PC-3 (cell line): ENCODE results near the gene MRPL9. TPM values are rescaled to one million over a fixed set of nuclear protein-coding genes. Genes with fewer than 3 reads are reported as not detected.
"Not testable (repeated sequence)": the region's sequence is repeated elsewhere in the genome, so short reads cannot be mapped to it uniquely, and the experiment has no call there.

Experiments
- ATAC-seq: fragments of 200-7000 bp; cut with Tn5 transposase; 2 replicates; pipeline ENCODE4 v1.9.1; 2020; ENCODE audit warnings: mild to moderate bottlenecking, moderate library complexity
- BruUV-seq: library from RNA; stranded (reverse); fragments of 400-500 nt; replicated peaks from 2 replicates; lab custom pipeline; 2021; lab: Mats Ljungman, UMichigan
- CTCF ChIA-PET: fragments of 300-600 bp; sonication (Branson Sonifier 250); formaldehyde crosslinking; loops from one replicate; lab custom pipeline; 2022; ENCODE audit warnings: antibody characterized with exemption; lab: Charles Lee
- POLR2A ChIA-PET: fragments of 300-600 bp; sonication (Branson Sonifier 250); formaldehyde crosslinking; loops from one replicate; lab custom pipeline; 2022; ENCODE audit warnings: antibody characterized with exemption; ENCODE audit not compliant: unreplicated experiment; lab: Charles Lee
- DNase-seq: peaks from one replicate; pipeline ENCODE4 v3.0.0-alpha.2; 2015
- H2AFZ ChIP-seq: fragments of 300-600 bp; sonication (generic); 2 replicates; pipeline ENCODE4 v1.6.0; 2016; ENCODE audit warnings: antibody characterized with exemption, low read length
- H3F3A ChIP-seq: fragments of 300-600 bp; sonication (generic); one replicate; pipeline ENCODE4 v1.6.0; 2017; ENCODE audit warnings: antibody characterized with exemption, low read length, control low read depth, mild to moderate bottlenecking; ENCODE audit not compliant: unreplicated experiment
- H3K27ac ChIP-seq: fragments of 300-600 bp; sonication (generic); 2 replicates; pipeline ENCODE4 v1.5.1; 2016; ENCODE audit warnings: mild to moderate bottlenecking, low read length
- H3K27me3 ChIP-seq: fragments of 300-600 bp; sonication (generic); 2 replicates; pipeline ENCODE4 v1.6.1; 2016; ENCODE audit warnings: low read length, mixed read lengths
- H3K36me3 ChIP-seq: fragments of 300-600 bp; sonication (generic); 2 replicates; pipeline ENCODE4 v1.6.1; 2016; ENCODE audit warnings: low read depth, mixed run types, low read length, mixed read lengths
- H3K4me1 ChIP-seq: fragments of 300-600 bp; sonication (generic); 2 replicates; pipeline ENCODE4 v1.5.1; 2016; ENCODE audit warnings: low read length; ENCODE audit not compliant: insufficient read depth
- H3K4me2 ChIP-seq: fragments of 300-600 bp; sonication (generic); 2 replicates; pipeline ENCODE4 v1.6.0; 2016; ENCODE audit warnings: low read length
- H3K4me3 ChIP-seq: fragments of 300-600 bp; sonication (generic); 2 replicates; pipeline ENCODE4 v1.5.1; 2016; ENCODE audit warnings: mild to moderate bottlenecking, low read length, mixed read lengths
- H3K79me2 ChIP-seq: fragments of 300-600 bp; sonication (generic); 2 replicates; pipeline ENCODE4 v1.6.1; 2017; ENCODE audit warnings: low read length, mixed read lengths
- H3K9ac ChIP-seq: fragments of 300-600 bp; sonication (generic); 2 replicates; pipeline ENCODE4 v1.6.0; 2016; ENCODE audit warnings: mild to moderate bottlenecking, low read length
- H3K9me2 ChIP-seq: fragments of 300-600 bp; sonication (generic); replicated peaks from 2 replicates; pipeline ENCODE4 v1.6.1; 2016; ENCODE audit warnings: mixed run types, low read length, mixed read lengths
- H3K9me3 ChIP-seq: fragments of 300-600 bp; sonication (generic); 2 replicates; pipeline ENCODE4 v1.6.1; 2016; ENCODE audit warnings: low read length, mixed read lengths
- H4K20me1 ChIP-seq: fragments of 300-600 bp; sonication (generic); 2 replicates; pipeline ENCODE4 v1.6.1; 2016; ENCODE audit warnings: low read length, mixed read lengths
- EZH2 ChIP-seq: fragments of 300-600 bp; sonication (generic); IDR thresholded peaks from one replicate; pipeline ENCODE4 v1.6.1; 2017; ENCODE audit warnings: antibody characterized with exemption, mild to moderate bottlenecking, low read length; ENCODE audit not compliant: unreplicated experiment
- EZH2phosphoT487 ChIP-seq: fragments of 300-600 bp; sonication (generic); IDR thresholded peaks from 2 replicates; pipeline ENCODE4 v1.6.1; 2018; ENCODE audit warnings: mild to moderate bottlenecking, antibody characterized with exemption, low read length, borderline replicate concordance
- intact Hi-C: fragments of 100-400 bp; cut with micrococcal nuclease; formaldehyde crosslinking; loops from 2 replicates; pipeline ENCODE4 v1.9.0; 2023
- total RNA-seq: library from RNA; depleted of rRNA; stranded (reverse); fragments of >200 nt; gene quantifications from 2 replicates; pipeline ENCODE4 v1.2.3, GENCODE V29; 2014
- TF ChIP-seq, protein P1 (sequence below): fragments of 300-600 bp; sonication (generic); conservative IDR thresholded peaks from 2 replicates; pipeline ENCODE4 v1.5.1; 2017; ENCODE audit warnings: antibody characterized with exemption, low read depth, mild to moderate bottlenecking, low read length

Gene MRPL9
- total RNA-seq, 1 experiment from 2014 or later = 229 TPM

GRCh38 chr1:151787689-151788088 lies 24.4 kb upstream of the MRPL9 start:
- no peak overlapping the region for H3K4me3 ChIP-seq
- H3K79me2 ChIP-seq = peaks cover 13% of the 10 kb centered on the region
- no peaks in the 10 kb centered on the region for H4K20me1 ChIP-seq
- no peak overlapping the region for H2AFZ ChIP-seq
- no peak for DNase-seq
- ChIA-PET CTCF (no interaction called here), POLR2A (interaction anchor here (0.6 kb wide), 1 partner anchor 90 kb away, joined by 10 read pairs; no protein-coding TSS in a partner anchor)
- H3K9ac ChIP-seq = no peak overlapping the region
- no peaks in the 10 kb centered on the region for H3K9me2 ChIP-seq
- ATAC-seq = no peak
- H3K36me3 ChIP-seq = no peaks in the 10 kb centered on the region
- H3K4me1 ChIP-seq = peaks cover 12% of the 10 kb centered on the region
- BruUV-seq = no TSS peak
- H3K27ac ChIP-seq = no peak overlapping the region
- H3F3A ChIP-seq = no peaks in the 10 kb centered on the region
- H3K27me3 ChIP-seq = no peaks in the 10 kb centered on the region
- TF ChIP-seq EZH2phosphoT487 (no peak), EZH2 (no peak)
- TF ChIP-seq, protein P1, sequence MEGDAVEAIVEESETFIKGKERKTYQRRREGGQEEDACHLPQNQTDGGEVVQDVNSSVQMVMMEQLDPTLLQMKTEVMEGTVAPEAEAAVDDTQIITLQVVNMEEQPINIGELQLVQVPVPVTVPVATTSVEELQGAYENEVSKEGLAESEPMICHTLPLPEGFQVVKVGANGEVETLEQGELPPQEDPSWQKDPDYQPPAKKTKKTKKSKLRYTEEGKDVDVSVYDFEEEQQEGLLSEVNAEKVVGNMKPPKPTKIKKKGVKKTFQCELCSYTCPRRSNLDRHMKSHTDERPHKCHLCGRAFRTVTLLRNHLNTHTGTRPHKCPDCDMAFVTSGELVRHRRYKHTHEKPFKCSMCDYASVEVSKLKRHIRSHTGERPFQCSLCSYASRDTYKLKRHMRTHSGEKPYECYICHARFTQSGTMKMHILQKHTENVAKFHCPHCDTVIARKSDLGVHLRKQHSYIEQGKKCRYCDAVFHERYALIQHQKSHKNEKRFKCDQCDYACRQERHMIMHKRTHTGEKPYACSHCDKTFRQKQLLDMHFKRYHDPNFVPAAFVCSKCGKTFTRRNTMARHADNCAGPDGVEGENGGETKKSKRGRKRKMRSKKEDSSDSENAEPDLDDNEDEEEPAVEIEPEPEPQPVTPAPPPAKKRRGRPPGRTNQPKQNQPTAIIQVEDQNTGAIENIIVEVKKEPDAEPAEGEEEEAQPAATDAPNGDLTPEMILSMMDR = no peak
- no peaks in the 10 kb centered on the region for H3K9me3 ChIP-seq
- no peak overlapping the region for H3K4me2 ChIP-seq
- intact Hi-C loops = no loop called here

GRCh38 chr1:151783796-151784195 lies 20.5 kb upstream of the MRPL9 start:
- Histone ChIP-seq H3K79me2 (no peaks in the 10 kb centered on the region), H3K27me3 (no peaks in the 10 kb centered on the region), H2AFZ (no peak overlapping the region), H3K4me1 (no peaks in the 10 kb centered on the region), H3K4me3 (no peak overlapping the region), H3K36me3 (0 out of 2 replicates have a peak, but pooled peaks cover 3% of the 10 kb centered on the region), H3F3A (no peaks in the 10 kb centered on the region), H3K9me3 (no peaks in the 10 kb centered on the region), H3K4me2 (no peak overlapping the region), H3K9ac (no peak overlapping the region), H3K9me2 (no peaks in the 10 kb centered on the region), H3K27ac (no peak overlapping the region), H4K20me1 (no peaks in the 10 kb centered on the region)
- ATAC-seq (no peak), DNase-seq (no peak)
- BruUV-seq = no TSS peak
- ChIA-PET POLR2A (no interaction called here), CTCF (no interaction called here)
- intact Hi-C loops = no loop called here
- TF ChIP-seq EZH2phosphoT487 = no peak
- no peak for TF ChIP-seq EZH2
- TF ChIP-seq, protein P1 = no peak

DNA sequence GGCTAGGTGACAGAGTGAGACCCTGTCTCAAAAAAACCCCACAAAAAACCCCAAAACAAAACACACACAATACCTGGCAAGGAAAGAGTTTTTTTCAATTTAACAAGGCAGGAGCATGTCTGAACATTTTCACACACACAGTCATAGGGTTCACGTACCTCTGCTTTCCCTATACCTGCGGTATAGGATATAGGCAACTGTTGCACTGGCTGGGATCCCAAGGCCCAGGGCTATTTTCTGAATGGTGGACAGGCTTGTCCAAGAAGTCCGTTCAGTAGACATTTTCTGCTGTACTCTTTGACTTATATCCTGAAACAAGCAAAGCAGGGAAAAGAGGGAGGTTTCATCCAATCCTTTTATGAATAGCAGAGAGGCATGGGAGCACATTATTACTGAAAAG lies 19.4 kb upstream of the MRPL9 start:
- ChIA-PET CTCF (no interaction called here), POLR2A (no interaction called here)
- intact Hi-C loops = no loop called here
- ATAC-seq = no peak
- Histone ChIP-seq H3K27me3 (no peaks in the 10 kb centered on the region), H3K79me2 (no peaks in the 10 kb centered on the region), H3K4me1 (no peaks in the 10 kb centered on the region), H3K4me2 (no peak overlapping the region), H2AFZ (no peak overlapping the region), H3F3A (no peaks in the 10 kb centered on the region), H3K9me3 (no peaks in the 10 kb centered on the region), H3K36me3 (0 out of 2 replicates have a peak, but pooled peaks cover 3% of the 10 kb centered on the region), H3K27ac (no peak overlapping the region), H3K9ac (no peak overlapping the region), H3K4me3 (no peak overlapping the region), H4K20me1 (no peaks in the 10 kb centered on the region), H3K9me2 (no peaks in the 10 kb centered on the region)
- no TSS peak for BruUV-seq
- no peak for DNase-seq
- TF ChIP-seq, protein P1 = no peak
- no peak for TF ChIP-seq EZH2phosphoT487
- TF ChIP-seq EZH2 = no peak

DNA sequence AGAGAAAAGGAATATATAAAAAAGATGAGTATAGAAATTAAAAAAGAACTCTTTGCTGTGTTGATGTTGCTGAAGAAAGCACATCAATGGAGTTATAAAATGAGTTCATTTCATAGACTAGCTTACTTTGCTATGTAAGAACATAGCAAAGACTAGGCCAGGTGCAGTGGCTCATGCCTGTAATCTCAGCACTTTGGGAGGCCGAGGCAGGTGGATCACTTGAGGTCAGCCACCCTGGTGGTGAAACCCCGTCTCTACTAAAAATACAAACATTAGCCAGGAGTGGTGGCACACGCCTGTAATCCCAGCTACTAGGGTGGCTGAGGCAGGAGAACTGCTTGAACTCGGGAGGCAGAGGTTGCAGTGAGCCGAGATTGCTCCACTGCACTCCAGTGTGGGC lies 18.7 kb upstream of the MRPL9 start:
- not testable (repeated sequence) for BruUV-seq

More for the DNA sequence above, 18.7 kb upstream of the MRPL9 start:
- H3K9me3 ChIP-seq, H3K4me3 ChIP-seq, H3F3A ChIP-seq, H3K9ac ChIP-seq, DNase-seq, intact Hi-C loops, ATAC-seq, H3K4me1 ChIP-seq, CTCF ChIA-PET, H3K4me2 ChIP-seq, H3K79me2 ChIP-seq, H4K20me1 ChIP-seq, POLR2A ChIA-PET, H3K36me3 ChIP-seq, H2AFZ ChIP-seq, H3K9me2 ChIP-seq, H3K27ac ChIP-seq, H3K27me3 ChIP-seq: not testable (repeated sequence)
